Calu3 (cell line): ENCODE data around the gene SERPIND1. TPM values are rescaled to one million over a fixed set of nuclear protein-coding genes. Genes with fewer than 3 reads are reported as not detected.

Experiments
- BruUV-seq: library from RNA; stranded (reverse); fragments of 400-500 nt; replicated peaks from 2 replicates; lab custom pipeline; 2021; lab: Mats Ljungman, UMichigan
- CTCF ChIA-PET: fragments of 300-600 bp; sonication (Branson Sonifier 250); formaldehyde crosslinking; loops from one replicate; lab custom pipeline; 2022; ENCODE audit warnings: antibody characterized with exemption; lab: Charles Lee
- DNase-seq: peaks from one replicate; pipeline ENCODE4 v3.0.0; 2022
- H3K27ac Mint-ChIP-seq: one replicate; pipeline ENCODE4 v1.8.0; 2022; ENCODE audit warnings: mixed read lengths; ENCODE audit not compliant: unreplicated experiment
- H3K27me3 Mint-ChIP-seq: one replicate; pipeline ENCODE4 v1.8.0; 2022; ENCODE audit warnings: mixed read lengths; ENCODE audit not compliant: unreplicated experiment
- H3K36me3 Mint-ChIP-seq: one replicate; pipeline ENCODE4 v1.8.0; 2022; ENCODE audit warnings: mild to moderate bottlenecking, moderate library complexity, mixed read lengths; ENCODE audit not compliant: insufficient read depth, unreplicated experiment
- H3K4me1 Mint-ChIP-seq: one replicate; pipeline ENCODE4 v1.8.0; 2022; ENCODE audit warnings: mild to moderate bottlenecking, low read depth, mixed read lengths; ENCODE audit not compliant: unreplicated experiment
- H3K4me3 Mint-ChIP-seq: one replicate; pipeline ENCODE4 v1.8.0; 2022; ENCODE audit warnings: mild to moderate bottlenecking, low read depth, moderate library complexity, mixed read lengths; ENCODE audit not compliant: unreplicated experiment
- H3K9me3 Mint-ChIP-seq: one replicate; pipeline ENCODE4 v1.8.0; 2022; ENCODE audit warnings: low read depth, mixed read lengths; ENCODE audit not compliant: unreplicated experiment
- CTCF ChIP-seq: fragments of 200-600 bp; IDR thresholded peaks from one replicate; pipeline ENCODE4 v1.8.0; 2022; ENCODE audit warnings: antibody characterized with exemption; ENCODE audit not compliant: unreplicated experiment
- intact Hi-C: fragments of 100-400 bp; cut with micrococcal nuclease; formaldehyde crosslinking; loops from one replicate; pipeline ENCODE4 v1.10.0; 2022; ENCODE audit not compliant: unreplicated experiment
- total RNA-seq: library from RNA; stranded (reverse); gene quantifications from 2 replicates; pipeline ENCODE4 v1.2.3, GENCODE V29; 2022

The SERPIND1 gene
- total RNA-seq, 1 experiment from 2014 or later: not detected

GRCh38 chr22:20746431-20747189 lies 27.3 kb upstream of the SERPIND1 start:
- H3K4me3 Mint-ChIP-seq: no peak overlapping the region
- no peak for TF ChIP-seq CTCF
- BruUV-seq: no TSS peak
- DNase-seq: no peak
- intact Hi-C loops: no loop called here
- H3K4me1 Mint-ChIP-seq: peaks cover 9% of the 10 kb centered on the region
- H3K27ac Mint-ChIP-seq: no peak overlapping the region
- H3K36me3 Mint-ChIP-seq: peaks cover 18% of the 10 kb centered on the region
- no peaks in the 10 kb centered on the region for H3K9me3 Mint-ChIP-seq
- CTCF ChIA-PET: interaction anchor here (1.4 kb wide), 1 partner anchor 33 kb away, joined by 3 read pairs; no protein-coding TSS in a partner anchor
- no peaks in the 10 kb centered on the region for H3K27me3 Mint-ChIP-seq

- intact Hi-C loops: no loop called here
- DNase-seq: no peak
- CTCF ChIA-PET: interaction anchor here (1.4 kb wide), 1 partner anchor 32 kb away, joined by 3 read pairs; no protein-coding TSS in a partner anchor
- no peak for TF ChIP-seq CTCF
- H3K4me3 Mint-ChIP-seq: no peak overlapping the region
- H3K36me3 Mint-ChIP-seq: peaks cover 18% of the 10 kb centered on the region
- no peaks in the 10 kb centered on the region for H3K27me3 Mint-ChIP-seq
- no peaks in the 10 kb centered on the region for H3K9me3 Mint-ChIP-seq
- H3K4me1 Mint-ChIP-seq: peaks cover 9% of the 10 kb centered on the region
- H3K27ac Mint-ChIP-seq: no peak overlapping the region
- BruUV-seq: no TSS peak
Observed at GRCh38 chr22:20747223-20747622, 26.7 kb upstream of the SERPIND1 start.

GRCh38 chr22:20748082-20748481 lies 25.8 kb upstream of the SERPIND1 start:
- CTCF ChIA-PET: no interaction called here
- intact Hi-C loops: no loop called here
- no peaks in the 10 kb centered on the region for H3K27me3 Mint-ChIP-seq
- H3K27ac Mint-ChIP-seq: no peak overlapping the region
- no TSS peak for BruUV-seq
- no peaks in the 10 kb centered on the region for H3K9me3 Mint-ChIP-seq
- peaks cover 9% of the 10 kb centered on the region for H3K4me1 Mint-ChIP-seq
- no peak overlapping the region for H3K4me3 Mint-ChIP-seq
- peaks cover 18% of the 10 kb centered on the region for H3K36me3 Mint-ChIP-seq
- no peak for DNase-seq
- no peak for TF ChIP-seq CTCF

DNA sequence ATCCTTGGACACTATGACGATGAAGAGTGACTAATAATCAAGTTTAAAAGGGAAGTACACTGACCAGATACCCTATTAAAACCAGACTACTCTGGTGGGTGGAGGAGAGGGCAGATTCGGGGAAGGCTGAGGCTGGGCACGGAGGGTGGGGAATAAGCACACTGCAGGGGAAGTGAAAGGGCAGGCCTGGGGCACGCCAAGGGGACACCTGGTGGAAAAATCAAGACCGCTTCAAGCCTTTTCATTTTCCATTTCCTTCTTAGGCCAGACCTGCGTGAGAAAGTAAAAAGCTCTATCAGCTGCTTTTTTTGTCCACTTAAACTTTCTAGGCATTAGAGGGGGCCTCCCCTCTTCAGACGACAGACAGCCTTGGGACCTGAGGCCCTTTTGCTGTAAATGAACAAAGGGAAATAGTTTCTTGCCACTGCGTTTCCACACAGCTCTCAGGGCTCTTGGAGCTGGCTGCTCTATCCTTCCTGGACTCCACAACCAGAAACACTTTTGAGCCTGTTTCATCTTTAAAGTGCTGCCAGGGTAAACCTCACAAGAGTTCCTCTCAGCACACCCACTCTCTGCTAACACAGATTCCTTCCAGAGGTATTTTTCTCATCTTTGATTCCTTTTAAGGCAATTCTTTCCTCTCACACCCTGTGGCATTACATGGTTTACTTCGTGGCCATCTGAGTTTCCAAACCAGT lies 25.0 kb upstream of the SERPIND1 start:
- Mint-ChIP-seq H3K4me3 (no peak overlapping the region), H3K4me1 (peaks cover 9% of the 10 kb centered on the region), H3K9me3 (no peaks in the 10 kb centered on the region), H3K36me3 (peaks cover 22% of the 10 kb centered on the region), H3K27me3 (no peaks in the 10 kb centered on the region), H3K27ac (no peak overlapping the region)
- intact Hi-C loops: no loop called here
- no TSS peak for BruUV-seq
- TF ChIP-seq CTCF: no peak
- CTCF ChIA-PET: no interaction called here
- DNase-seq: no peak
